Right lung (tissue), 5 donors: ENCODE measurements around the gene NDRG3. TPM values are rescaled to one million over a fixed set of nuclear protein-coding genes. Genes with fewer than 3 reads are reported as not detected.
A peak's percentile ranks its signal among the peaks of the same experiment; 100 is the strongest.

Experiments used
- DNase-seq, 2 donors: peaks; one replicate each; pipeline ENCODE4 v3.0.0-alpha.2; 2013
- polyA plus RNA-seq, 5 donors: library from polyadenylated mRNA; unstranded; fragments of 120-200 nt; gene quantifications; one replicate each; pipeline versions ENCODE4 v1.2.1 to v1.2.3, GENCODE V29; 2013; ENCODE audit warnings: inconsistent platforms in 1 of 5, low replicate concordance in 1 of 5; ENCODE audit not compliant: insufficient read length in 5 of 5, insufficient read depth in 1 of 5

The NDRG3 gene
- polyA plus RNA-seq, 5 donors: 26.3 to 39.8 (median 33.6) TPM

- DNase-seq: no peak
Measured at GRCh38 chr20:36768768-36769430, 23.0 kb upstream of the NDRG3 start.

- no peak for DNase-seq
Measured at GRCh38 chr20:36761125-36761524, 15.2 kb upstream of the NDRG3 start.

- DNase-seq: no peak
Measured at GRCh38 chr20:36760647-36761046, 14.8 kb upstream of the NDRG3 start.

GRCh38 chr20:36758276-36758675 lies 12.4 kb upstream of the NDRG3 start:
- no peak for DNase-seq

- no peak for DNase-seq
Measured at GRCh38 chr20:36756496-36756895, 10.6 kb upstream of the NDRG3 start.

GRCh38 chr20:36754656-36755222 lies 8.8 kb upstream of the NDRG3 start:
- peak; percentile 77 to 81 for DNase-seq

GRCh38 chr20:36752582-36752981 lies 6.7 kb upstream of the NDRG3 start:
- no peak for DNase-seq

- DNase-seq: no peak
Measured at GRCh38 chr20:36745234-36745926, 510 bp downstream of the NDRG3 start.

GRCh38 chr20:36744764-36745191 lies 1.1 kb downstream of the NDRG3 start:
- no peak for DNase-seq

GRCh38 chr20:36744243-36744642 lies 1.6 kb downstream of the NDRG3 start:
- DNase-seq: no peak

- no peak for DNase-seq
Measured at GRCh38 chr20:36742558-36742957, 3.3 kb downstream of the NDRG3 start.

GRCh38 chr20:36741072-36741471 lies 4.8 kb downstream of the NDRG3 start:
- no peak for DNase-seq

- DNase-seq: no peak
Measured at GRCh38 chr20:36737183-36737499, 8.7 kb downstream of the NDRG3 start.

GRCh38 chr20:36736451-36737182 lies 9.3 kb downstream of the NDRG3 start:
- DNase-seq: no peak

- no peak for DNase-seq
Measured at GRCh38 chr20:36732456-36732855, 13.4 kb downstream of the NDRG3 start.

- no peak for DNase-seq
Measured at GRCh38 chr20:36728986-36729385, 16.9 kb downstream of the NDRG3 start.

GRCh38 chr20:36726168-36726567 lies 19.7 kb downstream of the NDRG3 start:
- DNase-seq: no peak

GRCh38 chr20:36720510-36720909 lies 25.4 kb downstream of the NDRG3 start:
- DNase-seq: no peak

GRCh38 chr20:36717657-36718056 lies 28.2 kb downstream of the NDRG3 start:
- no peak for DNase-seq

- DNase-seq: no peak
Measured at GRCh38 chr20:36717021-36717420, 28.9 kb downstream of the NDRG3 start.

- no peak for DNase-seq
Measured at GRCh38 chr20:36712775-36713174, 33.1 kb downstream of the NDRG3 start.

- no peak for DNase-seq
Measured at GRCh38 chr20:36709126-36709525, 36.8 kb downstream of the NDRG3 start.

- DNase-seq: no peak
Measured at GRCh38 chr20:36703530-36703929, 42.4 kb downstream of the NDRG3 start.
